ENCODE measurements around the gene LYRM7. TPM values are rescaled to one million over a fixed set of nuclear protein-coding genes. Genes with fewer than 3 reads are reported as not detected.
"Not testable (repeated sequence)": the region's sequence is repeated elsewhere in the genome, so short reads cannot be mapped to it uniquely, and the experiment has no call there.

The LYRM7 gene
- 3.7 and 8.2 TPM in 2 replicates for total RNA-seq (2014; rRNA removed; shearing (Covaris generic))

DNA sequence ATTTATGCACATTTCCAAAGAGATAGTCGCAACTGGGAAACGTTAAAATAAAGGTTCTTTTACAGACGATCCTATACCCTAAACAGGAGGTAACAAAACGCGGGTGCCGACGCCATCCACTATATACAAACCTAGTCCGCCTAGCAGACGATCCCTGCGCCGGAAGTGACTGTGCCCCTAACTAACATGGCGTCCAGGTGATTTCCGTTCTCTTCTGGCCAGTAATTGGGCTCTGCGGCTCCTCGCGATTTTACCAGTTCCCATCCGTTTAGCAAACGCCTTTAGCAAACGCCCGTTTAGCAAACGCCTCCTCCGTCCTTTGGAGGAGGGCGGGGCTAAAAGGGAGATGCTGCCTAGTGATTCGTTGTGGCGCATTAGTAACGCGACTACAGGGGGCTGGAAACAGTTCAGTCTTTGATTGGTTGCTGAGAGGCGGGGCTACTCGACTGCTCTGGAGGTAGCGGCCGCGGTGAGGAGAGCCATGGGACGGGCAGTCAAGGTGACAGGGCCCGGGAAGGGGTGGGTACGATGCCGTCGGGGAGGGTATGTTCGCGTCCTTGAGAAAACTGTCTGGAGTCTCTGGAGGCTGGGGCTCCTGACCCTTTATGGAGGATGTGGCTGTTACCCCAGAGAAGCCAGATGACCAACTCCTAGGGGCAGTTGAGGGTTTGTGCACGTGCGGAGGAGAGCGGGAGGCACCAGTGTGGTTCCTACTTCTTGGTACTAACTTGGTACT is at the start of gene LYRM7:
TSS of gene LYRM7 (plus strand) at position 405 of the 736 bp plus-strand sequence. CDS start at position 482, 77 bp downstream.
- DNase-seq (ENCODE audit: low spot score) = peak; percentile 100

DNA sequence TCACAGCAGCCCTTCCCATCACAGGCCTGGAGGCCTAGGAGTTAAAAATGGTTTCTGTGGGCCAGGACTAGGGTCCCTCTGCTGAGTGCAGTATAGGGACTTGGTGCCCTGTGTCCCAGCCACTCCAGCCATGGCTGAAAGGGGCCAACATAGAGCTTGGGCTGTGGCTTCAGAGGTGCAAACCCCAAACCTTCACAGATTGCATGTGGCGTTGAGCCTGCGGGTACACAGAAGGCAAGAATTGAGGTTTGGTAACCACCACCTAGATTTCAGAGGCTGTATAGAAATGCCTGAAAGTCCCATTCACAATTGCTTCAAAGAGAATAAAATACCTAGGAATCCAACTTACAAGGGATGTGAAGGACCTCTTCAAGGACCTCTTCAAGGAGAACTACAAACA is 43.5 kb upstream of the LYRM7 start:
- not testable (repeated sequence) for DNase-seq (ENCODE audit: low spot score)

DNA sequence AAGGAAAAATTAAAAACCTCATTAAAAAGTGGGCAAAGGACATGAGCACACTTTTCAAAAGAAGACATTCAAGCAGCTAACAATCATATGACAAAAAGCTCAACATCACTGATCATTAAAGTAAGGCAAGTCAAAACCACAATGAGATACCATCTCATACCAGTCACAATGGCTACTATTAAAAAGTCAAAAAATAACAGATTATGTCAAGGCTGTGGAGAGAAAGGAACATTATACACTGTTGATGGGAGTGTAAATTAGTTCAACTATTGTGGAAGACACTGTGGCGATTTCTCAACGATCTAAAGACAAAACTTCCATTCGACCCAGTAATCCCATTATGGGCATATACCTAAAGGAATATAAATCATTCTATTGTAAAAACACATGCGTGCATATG is 41.4 kb upstream of the LYRM7 start:
- DNase-seq (ENCODE audit: low spot score) = no peak

DNA sequence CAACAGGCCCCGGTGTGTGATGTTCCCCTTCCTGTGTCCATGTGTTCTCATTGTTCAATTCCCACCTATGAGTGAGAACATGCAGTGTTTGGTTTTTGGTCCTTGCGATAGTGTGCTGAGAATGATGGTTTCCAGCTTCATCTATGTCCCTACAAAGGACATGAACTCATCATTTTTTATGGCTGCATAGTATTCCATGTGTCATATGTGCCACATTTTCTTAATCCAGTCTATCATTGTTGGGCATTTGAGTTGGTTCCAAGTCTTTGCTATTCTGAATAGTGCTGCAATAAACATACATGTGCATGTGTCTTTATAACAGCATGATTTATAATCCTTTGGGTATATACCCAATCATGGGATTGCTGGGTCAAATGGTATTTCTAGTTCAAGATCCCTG is 37.7 kb upstream of the LYRM7 start:
- not testable (repeated sequence) for DNase-seq (ENCODE audit: low spot score)

DNA sequence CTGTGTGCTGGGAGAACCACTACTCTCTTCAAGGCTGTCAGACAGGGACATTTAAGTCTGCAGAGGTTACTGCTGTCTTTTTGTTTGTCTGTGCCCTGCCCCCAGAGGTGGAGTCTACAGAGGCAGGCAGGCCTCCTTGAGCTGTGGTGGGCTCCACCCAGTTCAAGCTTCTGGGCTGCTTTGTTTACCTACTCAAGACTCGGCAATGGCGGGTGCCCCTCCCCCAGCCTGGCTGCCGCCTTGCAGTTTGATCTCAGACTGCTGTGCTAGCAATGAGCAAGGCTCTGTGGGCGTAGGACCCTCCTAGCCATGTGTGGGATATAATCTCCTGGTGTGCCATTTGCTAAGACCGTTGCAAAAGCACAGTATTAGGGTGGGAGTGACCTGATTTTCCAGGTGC is 32.3 kb upstream of the LYRM7 start:
- not testable (repeated sequence) for DNase-seq (ENCODE audit: low spot score)

DNA sequence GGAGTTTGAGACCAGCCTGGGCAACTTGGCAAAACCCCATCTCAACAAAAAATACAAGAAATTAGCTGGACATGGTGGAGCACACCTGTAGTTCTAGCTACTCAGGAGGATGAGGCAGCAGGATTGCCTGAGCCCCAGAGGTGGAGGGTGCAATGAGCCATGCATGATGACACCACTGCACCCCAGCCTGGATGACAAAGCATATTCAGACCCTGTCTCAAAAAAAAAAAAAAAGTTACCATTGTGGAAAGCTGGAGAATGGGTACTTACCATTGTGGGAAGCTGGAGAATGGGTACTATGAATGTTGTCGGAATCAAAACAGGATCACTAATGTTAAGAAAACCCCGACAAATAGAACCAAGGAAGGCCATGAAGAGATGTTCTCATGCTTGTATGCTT is 31.4 kb upstream of the LYRM7 start:
- no peak for DNase-seq (ENCODE audit: low spot score)

DNA sequence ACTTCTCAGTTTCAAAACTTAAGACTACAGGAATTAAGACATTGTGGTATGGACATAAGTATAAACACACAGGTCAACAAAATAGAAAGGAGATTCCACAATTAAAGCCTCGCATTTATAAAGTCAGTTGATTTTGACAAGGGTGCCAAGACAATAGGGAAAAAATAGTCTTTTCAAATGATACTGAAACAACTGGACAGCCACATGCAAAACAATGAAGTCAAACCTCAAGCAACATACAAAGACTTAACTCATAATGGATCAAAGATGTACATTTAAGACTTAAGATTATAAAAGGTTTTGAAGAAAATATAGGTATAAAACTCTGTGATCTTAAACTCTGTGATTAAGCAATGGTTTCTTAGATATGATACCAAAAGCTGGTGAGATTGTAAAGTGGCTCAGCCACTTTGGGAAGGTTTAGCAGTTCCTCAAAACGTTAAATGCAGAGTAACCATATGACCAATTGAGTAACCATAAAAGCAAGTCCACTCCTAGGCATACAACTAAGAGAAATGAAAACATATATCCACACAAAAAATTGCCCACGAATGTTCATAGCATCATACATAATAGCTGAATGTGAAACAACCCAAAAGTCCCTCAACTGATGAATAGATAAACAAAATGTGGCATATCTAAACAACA is 27.6 kb upstream of the LYRM7 start:
- no peak for DNase-seq (ENCODE audit: low spot score)

DNA sequence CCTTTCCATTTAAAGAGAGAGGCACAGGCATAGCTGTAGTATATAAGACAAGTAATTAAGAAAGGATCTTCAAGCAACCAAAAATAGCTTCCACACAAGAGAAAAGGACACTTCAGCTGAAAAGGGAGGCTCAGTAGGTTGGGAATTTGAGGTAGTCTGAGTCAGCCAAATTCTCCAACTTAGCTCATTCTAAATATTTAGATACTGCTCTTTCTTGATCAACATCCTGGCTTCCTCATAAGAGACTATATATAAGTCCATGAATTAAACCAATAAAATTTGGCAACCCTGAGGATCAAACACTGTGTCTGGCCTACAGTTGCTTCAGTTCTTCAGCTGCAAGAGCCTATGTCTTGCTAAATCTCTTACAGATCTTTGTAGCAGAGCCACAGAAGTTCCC is 23.5 kb upstream of the LYRM7 start:
- DNase-seq (ENCODE audit: low spot score) = no peak

DNA sequence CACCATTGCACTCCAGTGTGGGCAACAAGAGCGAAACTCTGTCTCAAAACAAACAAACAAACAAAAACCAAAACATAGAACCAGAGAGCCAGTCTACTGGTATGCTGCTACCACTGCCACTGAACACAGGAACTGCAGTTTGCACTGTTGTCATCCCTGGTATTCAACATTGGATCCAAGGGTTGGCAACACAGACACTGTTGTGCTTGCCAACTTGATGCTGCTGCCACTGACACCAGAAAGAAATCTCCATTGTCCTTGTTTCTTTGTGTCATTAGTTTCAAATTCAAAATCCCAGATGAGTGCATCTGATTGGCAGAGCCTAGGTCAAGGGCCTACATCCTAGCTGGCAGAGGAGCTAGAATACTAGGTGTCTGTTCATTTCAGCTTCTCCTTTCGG is 21.9 kb upstream of the LYRM7 start:
- DNase-seq (ENCODE audit: low spot score) = no peak

DNA sequence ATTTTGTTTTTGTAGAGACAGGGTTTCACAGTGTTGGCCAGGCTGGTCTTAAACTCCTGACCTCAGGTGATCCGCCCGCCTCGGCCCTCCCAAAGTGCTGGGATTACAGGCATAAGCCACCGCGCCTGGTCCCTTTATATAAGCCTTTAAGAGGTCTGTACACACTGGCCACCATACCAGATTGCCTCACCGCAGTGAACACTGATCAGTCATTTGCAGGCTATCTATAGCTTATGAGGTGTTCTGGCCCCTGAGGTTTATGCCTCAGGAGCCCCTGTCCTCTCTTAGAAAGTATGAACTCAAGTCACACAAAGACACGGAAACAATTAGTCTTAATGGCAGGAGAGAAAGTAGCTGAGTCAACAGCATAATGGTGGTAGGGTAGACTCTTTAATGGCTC is 20.3 kb upstream of the LYRM7 start:
- no peak for DNase-seq (ENCODE audit: low spot score)

DNA sequence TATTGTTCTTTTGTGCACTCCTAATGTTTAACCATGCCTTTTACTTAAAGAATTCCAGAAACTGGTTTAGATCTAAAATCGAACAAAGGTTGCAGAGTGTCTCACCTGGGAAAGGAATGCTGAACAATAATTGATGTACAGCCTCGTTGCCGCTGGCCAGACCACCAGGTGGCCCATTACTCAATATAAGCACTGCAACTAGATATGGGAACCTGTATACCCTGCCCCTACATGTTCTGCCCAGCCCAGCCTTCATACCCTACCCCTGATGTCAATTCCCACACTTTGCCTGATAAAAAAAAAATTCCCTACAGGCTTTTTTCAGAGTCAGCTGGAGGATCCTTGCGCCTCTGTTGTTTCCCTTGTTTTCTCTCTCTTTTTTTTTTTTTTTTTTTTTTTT is 19.5 kb upstream of the LYRM7 start:
- DNase-seq (ENCODE audit: low spot score) = no peak

DNA sequence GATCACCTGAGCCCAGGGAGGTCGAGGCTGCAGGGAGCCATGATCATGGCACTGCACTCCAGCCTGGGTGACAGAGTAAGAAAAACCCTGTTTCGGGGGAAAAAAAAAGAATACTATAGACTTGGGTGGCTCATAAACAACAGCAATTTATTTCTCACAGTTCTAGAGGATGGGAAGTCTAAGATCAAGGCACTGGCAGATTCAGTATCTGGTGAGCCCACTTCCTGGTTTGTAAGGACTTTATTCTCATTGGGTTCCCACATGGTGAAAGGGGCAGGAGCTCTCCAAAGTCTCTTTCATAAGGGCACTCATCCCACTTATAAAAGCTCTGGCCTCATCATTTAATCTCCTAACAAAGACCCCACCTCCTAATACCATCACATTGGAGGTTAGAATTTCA is 14.4 kb upstream of the LYRM7 start:
- DNase-seq (ENCODE audit: low spot score) = no peak

DNA sequence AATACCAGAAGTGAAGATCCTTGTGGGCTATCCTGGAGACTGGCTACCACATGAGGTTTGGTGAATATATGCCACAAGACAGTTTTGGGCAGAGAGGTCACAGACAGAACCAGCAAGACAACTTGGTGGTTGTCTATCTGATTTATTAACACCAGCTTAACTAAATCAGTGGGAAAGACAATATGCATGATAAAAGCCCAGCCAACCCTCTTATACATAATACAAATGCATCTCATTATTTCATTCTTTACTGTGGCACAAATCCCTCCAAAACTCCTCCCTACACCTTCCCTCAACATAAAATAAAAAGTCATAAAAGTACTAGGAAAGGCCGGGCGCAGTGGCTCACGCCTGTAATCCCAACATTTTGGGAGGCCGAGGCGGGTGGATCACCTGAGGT is 13.8 kb upstream of the LYRM7 start:
- DNase-seq (ENCODE audit: low spot score) = no peak

DNA sequence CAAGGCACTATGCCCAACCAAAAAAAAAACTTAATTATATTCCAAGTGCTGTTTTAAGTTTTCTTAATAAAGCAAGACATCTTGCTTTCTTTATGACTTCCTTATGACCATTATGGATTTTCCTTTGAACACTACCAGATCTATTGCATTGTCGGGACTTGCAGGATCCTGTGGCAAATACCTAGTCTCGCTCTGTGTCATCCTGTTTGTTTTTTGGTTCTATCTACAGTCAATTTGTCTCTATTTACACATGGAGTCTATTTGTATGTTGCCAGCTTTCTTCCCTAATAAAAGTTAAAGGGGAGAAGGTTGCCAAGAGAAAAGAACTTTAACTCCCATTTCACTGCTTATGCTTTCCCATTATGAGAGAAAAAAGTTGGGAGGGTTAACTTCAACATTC is 10.6 kb upstream of the LYRM7 start:
- DNase-seq (ENCODE audit: low spot score) = no peak

DNA sequence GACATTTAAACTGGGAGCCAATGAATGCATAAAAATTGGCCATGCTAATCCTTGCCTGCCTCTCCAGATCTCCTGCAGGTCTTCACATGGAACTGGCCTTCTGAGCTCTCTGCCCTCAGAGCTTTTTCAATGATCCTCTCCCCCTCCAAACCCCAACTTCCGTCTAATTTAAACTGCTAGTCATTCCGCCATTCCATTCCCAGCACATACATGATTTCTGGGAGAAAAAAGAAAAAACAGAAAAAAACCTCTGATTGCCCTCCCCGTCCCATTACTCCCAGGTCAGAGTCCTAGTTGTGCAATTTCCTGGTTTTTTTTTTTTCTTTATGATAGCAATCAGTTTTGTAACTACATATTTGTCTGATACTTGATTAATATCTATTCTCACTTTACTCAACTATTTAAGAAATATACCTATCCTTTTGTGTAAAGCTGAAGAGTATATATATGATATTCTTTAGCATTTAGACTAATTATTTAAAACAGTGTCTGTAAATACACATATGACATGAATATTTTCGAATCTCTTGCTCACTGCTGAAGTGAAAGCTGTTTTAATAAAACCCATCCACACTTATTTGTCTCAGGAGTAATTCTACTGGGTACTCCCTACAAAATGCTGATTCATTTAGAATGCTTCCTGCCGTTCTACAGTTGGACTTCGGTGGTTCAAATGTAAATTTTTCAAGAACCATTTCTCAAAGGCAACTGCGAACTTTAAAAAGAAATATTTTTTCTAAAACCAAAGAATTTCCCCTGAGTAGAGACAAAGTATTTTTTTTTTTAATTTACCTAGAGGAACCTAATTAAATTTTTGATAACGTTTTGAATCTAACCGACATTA is 7.2 kb upstream of the LYRM7 start:
- DNase-seq (ENCODE audit: low spot score) = peak; percentile 19

DNA sequence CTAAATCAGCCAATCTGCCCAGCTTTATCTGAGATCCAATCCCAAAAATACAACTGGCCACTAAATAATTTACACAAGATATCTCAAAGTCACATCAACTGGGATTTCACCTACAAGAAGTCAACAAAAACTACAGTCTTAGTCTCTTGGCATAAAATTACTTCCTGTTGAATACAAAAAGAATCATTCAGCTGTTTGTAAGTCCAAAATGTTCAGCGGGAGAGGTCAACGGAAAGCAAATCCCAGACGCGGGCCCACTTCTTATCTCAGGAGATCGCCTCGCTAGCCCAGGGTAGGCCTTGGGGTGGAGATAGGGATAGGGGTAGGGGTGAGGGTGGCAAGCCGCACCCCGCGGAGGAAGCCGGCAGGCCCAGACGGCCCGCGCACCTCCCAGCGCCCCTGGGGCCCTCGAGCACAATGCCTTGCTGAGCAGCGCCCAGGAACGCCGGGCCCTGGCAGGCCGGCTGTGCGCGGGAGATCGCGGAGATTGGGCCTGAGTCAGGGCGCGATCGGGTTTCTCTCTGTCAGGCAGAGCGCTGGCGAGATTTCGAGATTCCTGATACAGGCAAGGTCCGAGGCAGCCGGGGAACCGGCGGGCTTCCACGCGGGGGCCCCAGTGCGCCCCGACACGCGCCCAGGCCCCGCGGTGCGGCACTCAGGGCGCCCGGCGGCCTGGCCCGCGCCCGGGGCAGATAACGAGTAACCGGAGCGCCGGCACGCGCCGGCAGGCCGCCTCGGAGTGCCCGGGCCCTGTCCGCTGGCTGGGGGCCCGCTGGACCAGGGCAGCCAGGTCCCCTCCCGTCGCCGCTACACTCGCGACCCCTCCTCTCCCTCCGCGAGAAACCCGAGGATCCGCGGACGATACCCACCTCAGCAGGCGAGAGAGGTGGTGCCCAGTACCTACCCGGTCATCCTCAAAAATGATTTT is 6.3 kb upstream of the LYRM7 start:
- DNase-seq (ENCODE audit: low spot score) = peak; percentile 44

DNA sequence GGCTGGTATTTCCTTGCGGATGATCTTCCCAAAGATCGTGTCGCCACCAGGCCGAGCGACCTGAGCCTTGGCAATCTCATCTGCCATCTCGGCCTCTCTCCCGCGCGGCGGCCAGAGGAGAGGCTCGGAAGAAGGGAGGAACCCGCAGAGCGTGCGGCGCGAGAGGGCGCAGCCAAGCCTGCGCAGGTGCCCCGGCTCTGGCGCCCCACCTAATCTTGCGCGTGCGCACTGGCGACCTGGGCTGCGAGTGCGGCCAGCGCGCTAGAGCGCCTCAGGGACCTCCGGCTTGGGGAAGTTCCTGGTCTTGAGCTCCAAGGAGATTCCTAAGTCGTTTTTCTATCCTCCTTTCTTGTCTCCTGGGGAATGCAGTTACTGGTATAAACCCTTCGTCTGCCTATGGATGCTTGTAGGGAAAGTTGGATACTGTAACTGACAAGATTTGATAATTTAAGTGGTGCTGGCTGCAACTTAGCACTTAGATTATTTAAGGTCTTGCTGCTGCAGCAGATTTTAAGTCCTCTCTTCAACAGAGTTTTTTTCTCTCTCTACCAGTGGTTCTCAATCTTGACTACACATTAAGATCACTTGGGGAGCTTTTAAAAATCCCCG is 5.5 kb upstream of the LYRM7 start, which contains the start of gene HINT1:
TSS of gene HINT1 (minus strand) at position 138 of the 609 bp plus-strand sequence. CDS start at position 87, 51 bp downstream.
- DNase-seq (ENCODE audit: low spot score) = peak; percentile 93

DNA sequence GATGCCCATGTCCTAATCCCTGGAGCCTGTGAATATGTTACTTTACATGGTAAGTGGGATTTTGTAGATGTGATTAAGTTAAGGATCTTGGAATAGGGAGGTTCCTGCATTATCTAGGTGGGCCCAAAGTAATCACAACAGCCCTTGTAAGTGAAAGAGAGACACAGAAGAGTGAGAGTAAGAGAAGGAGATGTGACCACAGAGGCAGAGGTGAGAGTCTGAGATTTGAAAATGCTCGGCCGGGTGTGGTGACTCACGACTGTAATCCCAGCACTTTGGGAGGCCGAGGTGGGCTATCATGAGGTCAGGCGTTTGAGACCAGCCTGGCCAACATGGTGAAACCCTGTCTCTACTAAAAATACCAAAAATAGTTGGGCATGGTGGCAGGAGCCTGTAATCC is 3.1 kb upstream of the LYRM7 start:
- no peak for DNase-seq (ENCODE audit: low spot score)

DNA sequence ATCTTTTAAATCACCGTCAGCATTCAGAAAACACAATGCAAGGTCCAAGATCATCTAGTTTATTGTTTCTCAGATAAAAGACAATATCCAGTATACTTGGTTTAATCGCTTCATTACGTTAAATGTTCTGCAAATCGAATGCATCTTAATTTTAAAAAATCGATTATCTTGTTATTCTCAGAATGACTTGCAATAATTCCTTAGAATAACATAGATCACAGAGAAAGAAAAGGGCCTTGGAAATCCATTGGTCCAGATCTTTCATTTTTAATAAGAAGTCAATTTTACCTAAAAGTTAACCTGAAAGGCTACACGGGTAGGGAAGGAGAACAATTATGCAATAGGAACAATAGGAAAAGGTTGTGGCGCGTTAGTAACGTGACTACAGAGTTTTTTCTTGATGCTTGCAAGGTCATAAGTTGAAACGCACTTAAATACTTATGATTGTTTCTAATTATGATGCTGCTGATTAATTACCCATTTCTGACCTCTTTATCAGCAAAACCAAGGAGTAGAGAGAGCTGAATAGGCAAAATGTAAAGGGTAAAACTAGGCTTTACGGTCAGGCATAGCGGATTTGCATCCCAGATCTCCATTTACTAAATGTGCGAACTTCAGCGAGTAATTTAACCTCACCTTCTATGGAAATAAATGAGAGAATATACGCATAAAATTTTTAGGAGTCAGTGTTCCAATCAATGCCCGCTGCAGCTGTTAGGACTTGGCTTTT is 769 bp upstream of the LYRM7 start:
- DNase-seq (ENCODE audit: low spot score) = no peak

DNA sequence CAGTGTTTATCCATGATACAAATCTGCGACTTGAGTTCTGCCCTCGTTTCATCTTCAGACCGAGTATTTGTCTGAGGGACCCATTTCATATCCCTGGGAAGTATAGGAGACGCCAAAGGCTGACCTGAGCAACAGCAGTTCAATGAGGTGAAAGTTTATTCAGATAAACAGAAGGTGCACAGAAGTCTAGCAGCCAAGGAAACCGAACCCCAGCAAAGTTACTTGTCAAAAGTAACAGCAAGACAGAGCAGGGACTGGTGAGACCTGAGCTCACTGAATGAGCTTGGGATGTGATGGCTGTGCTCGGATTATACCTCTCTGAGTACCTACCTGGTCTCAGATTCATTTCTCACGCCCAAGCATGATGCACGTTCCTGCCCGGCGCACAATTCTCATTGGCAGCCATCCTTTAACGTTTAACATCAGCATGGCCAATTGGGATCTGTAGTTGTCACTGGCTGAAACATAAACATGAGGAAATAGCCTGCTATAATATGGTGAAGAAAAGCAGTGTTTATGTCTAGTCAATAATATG is 599 bp downstream of the LYRM7 start:
- no peak for DNase-seq (ENCODE audit: low spot score)

Data from H4 (cell line).